ENCODE data around the gene ZRANB3.

DNA sequence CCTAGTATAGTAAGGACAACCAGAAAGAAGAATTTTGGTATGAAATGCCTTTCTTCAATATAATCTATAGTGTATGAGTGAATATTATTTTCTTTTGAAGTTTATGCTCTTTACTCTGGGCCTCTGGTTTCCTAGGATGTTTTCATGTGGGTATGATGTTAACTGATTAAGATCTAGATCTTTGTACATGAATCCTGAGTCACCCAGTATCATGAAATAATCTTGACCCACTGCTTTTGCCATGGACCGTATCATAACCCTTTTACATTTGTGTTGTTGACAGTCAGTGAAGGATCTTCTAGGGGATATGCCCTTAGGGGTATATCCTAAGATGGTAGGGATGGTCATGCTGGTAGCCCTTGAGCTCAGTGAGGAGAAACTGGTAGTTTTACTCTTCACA lies 378.7 kb downstream of the ZRANB3 start:
- TF ChIP-seq, protein P1, sequence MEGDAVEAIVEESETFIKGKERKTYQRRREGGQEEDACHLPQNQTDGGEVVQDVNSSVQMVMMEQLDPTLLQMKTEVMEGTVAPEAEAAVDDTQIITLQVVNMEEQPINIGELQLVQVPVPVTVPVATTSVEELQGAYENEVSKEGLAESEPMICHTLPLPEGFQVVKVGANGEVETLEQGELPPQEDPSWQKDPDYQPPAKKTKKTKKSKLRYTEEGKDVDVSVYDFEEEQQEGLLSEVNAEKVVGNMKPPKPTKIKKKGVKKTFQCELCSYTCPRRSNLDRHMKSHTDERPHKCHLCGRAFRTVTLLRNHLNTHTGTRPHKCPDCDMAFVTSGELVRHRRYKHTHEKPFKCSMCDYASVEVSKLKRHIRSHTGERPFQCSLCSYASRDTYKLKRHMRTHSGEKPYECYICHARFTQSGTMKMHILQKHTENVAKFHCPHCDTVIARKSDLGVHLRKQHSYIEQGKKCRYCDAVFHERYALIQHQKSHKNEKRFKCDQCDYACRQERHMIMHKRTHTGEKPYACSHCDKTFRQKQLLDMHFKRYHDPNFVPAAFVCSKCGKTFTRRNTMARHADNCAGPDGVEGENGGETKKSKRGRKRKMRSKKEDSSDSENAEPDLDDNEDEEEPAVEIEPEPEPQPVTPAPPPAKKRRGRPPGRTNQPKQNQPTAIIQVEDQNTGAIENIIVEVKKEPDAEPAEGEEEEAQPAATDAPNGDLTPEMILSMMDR (IDR thresholded peaks at IDR 0.05; ENCODE audit: insufficient read depth, low read depth, low read length) = no peak
- TF ChIP-seq EZH2 (IDR thresholded peaks at IDR 0.05; ENCODE audit: insufficient read depth, low read length) = no peak
